HCT116 (cell line): ENCODE measurements around the gene TCFL5. TPM values are rescaled to one million over a fixed set of nuclear protein-coding genes. Genes with fewer than 3 reads are reported as not detected.

Experiments used
- ATAC-seq: fragments of 200-7000 bp; cut with Tn5 transposase; 2 replicates; pipeline ENCODE4 v1.9.1; 2020; ENCODE audit warnings: mild to moderate bottlenecking, moderate library complexity
- BruUV-seq: library from RNA; stranded (reverse); fragments of 400-500 nt; replicated peaks from 2 replicates; lab custom pipeline; 2021; lab: Mats Ljungman, UMichigan
- CTCF ChIA-PET: fragments of 300-600 bp; sonication (Branson Sonifier 250); formaldehyde crosslinking; loops from one replicate; lab custom pipeline; 2021; ENCODE audit warnings: antibody characterized with exemption; lab: Charles Lee
- POLR2A ChIA-PET: fragments of 300-600, 350-600 bp; sonication (Branson Sonifier 250); formaldehyde crosslinking; loops from one replicate; lab custom pipeline; 2021; ENCODE audit warnings: antibody characterized with exemption; lab: Charles Lee
- RAD21 ChIA-PET, 2 experiments: fragments of 300-600 bp; sonication (Branson Sonifier 250); formaldehyde crosslinking; loops; one replicate each; lab custom pipeline; 2023; ENCODE audit warnings: low total read pairs in 2 of 2; ENCODE audit not compliant: uncharacterized antibody in 2 of 2, unreplicated experiment in 2 of 2, low non-redundant PET in 1 of 2; lab: Charles Lee
- DNase-seq: peaks from one replicate; pipeline ENCODE4 v3.0.0-alpha.2; 2010; ENCODE audit warnings: low read depth, low spot score
- H2AFZ ChIP-seq: fragments of 200-600 bp; shearing (Covaris generic), sonication (generic); 2 replicates; pipeline ENCODE4 v1.6.1; 2017; ENCODE audit warnings: low read depth, mixed run types, mixed read lengths, antibody characterized with exemption, low read length; ENCODE audit not compliant: poor library complexity, severe bottlenecking
- H3K27ac ChIP-seq: 2 replicates; pipeline ENCODE4 v1.5.1; 2012; ENCODE audit warnings: low read depth, low read length
- H3K27me3 ChIP-seq: fragments of 200-600 bp; sonication (generic); 2 replicates; pipeline ENCODE4 v1.6.1; 2016; ENCODE audit warnings: mixed run types, low read length, mixed read lengths; ENCODE audit not compliant: insufficient read depth
- H3K36me3 ChIP-seq, 2 experiments: fragments of 200-500 bp in 1 of 2; fragments of 200-600 bp in 1 of 2; sonication (Bioruptor generic) in 1 of 2; sonication (generic) in 1 of 2; 2 replicates each; pipeline versions ENCODE4 v1.5.1 to v1.6.1; 2014 to 2016; ENCODE audit warnings: low read length in 2 of 2, inconsistent platforms in 1 of 2, mixed read lengths in 1 of 2, mixed run types in 1 of 2; ENCODE audit not compliant: insufficient read depth in 2 of 2, control insufficient read depth in 1 of 2
- H3K4me1 ChIP-seq, 2 experiments: fragments of 200-600 bp in 1 of 2; sonication (generic) in 1 of 2; 2 replicates each; pipeline versions ENCODE4 v1.5.1 to v1.6.1; 2012 to 2017; ENCODE audit warnings: low read length in 2 of 2, inconsistent platforms in 1 of 2, mild to moderate bottlenecking in 1 of 2, mixed read lengths in 1 of 2, mixed run types in 1 of 2, moderate library complexity in 1 of 2; ENCODE audit not compliant: insufficient read depth in 2 of 2, control insufficient read depth in 1 of 2
- H3K4me2 ChIP-seq: fragments of 200-600 bp; sonication (generic); 2 replicates; pipeline ENCODE4 v1.6.1; 2017; ENCODE audit warnings: mixed run types, low read length, mixed read lengths
- H3K4me3 ChIP-seq, 2 experiments: fragments of 200-600 bp in 1 of 2; sonication (generic) in 1 of 2; replicated peaks in 1 of 2; 2 replicates each; pipeline ENCODE4 v1.5.1; 2011 to 2016; ENCODE audit warnings: low read length in 2 of 2, control low read depth in 1 of 2, low read depth in 1 of 2, mild to moderate bottlenecking in 1 of 2, mixed read lengths in 1 of 2, mixed run types in 1 of 2
- H3K79me2 ChIP-seq: fragments of 200-600 bp; sonication (generic); 2 replicates; pipeline ENCODE4 v1.6.1; 2017; ENCODE audit warnings: mild to moderate bottlenecking, mixed run types, low read length, moderate library complexity, mixed read lengths; ENCODE audit not compliant: insufficient read depth
- H3K9ac ChIP-seq: fragments of 200-600 bp; sonication (generic); 2 replicates; pipeline ENCODE4 v1.6.1; 2016; ENCODE audit warnings: low read length, mixed read lengths
- H3K9me2 ChIP-seq: fragments of 200-600 bp; sonication (generic), shearing (Covaris generic); 2 replicates; pipeline ENCODE4 v1.6.1; 2017; ENCODE audit warnings: mixed run types, mild to moderate bottlenecking, moderate library complexity; ENCODE audit not compliant: insufficient read depth
- H3K9me3 ChIP-seq, 2 experiments: fragments of 200-500 bp in 1 of 2; fragments of 200-600 bp in 1 of 2; sonication (Bioruptor generic) in 1 of 2; sonication (generic) in 1 of 2; 2 replicates each; pipeline ENCODE4 v1.6.1; 2014 to 2017; ENCODE audit warnings: low read length in 2 of 2, mixed read lengths in 2 of 2, inconsistent platforms in 1 of 2, low read depth in 1 of 2, mild to moderate bottlenecking in 1 of 2, mixed run types in 1 of 2, moderate library complexity in 1 of 2; ENCODE audit not compliant: control insufficient read depth in 1 of 2, insufficient read depth in 1 of 2
- H4K20me1 ChIP-seq: fragments of 200-600 bp; sonication (generic), shearing (Covaris generic); 2 replicates; pipeline ENCODE4 v1.6.1; 2017; ENCODE audit warnings: mixed run types, mild to moderate bottlenecking, moderate library complexity; ENCODE audit not compliant: insufficient read depth
- CBX3 ChIP-seq: IDR thresholded peaks from 2 replicates; pipeline ENCODE4 v1.6.1; 2012; ENCODE audit warnings: low read depth
- EZH2phosphoT487 ChIP-seq: fragments of 200-600 bp; IDR thresholded peaks from 2 replicates; pipeline ENCODE4 v1.6.1; 2018; ENCODE audit warnings: antibody characterized with exemption, borderline replicate concordance
- SIN3A ChIP-seq: IDR thresholded peaks from 2 replicates; pipeline ENCODE4 v1.6.1; 2012; ENCODE audit warnings: low read depth
- SP1 ChIP-seq: IDR thresholded peaks from 2 replicates; pipeline ENCODE4 v1.6.1; 2012; ENCODE audit warnings: low read depth
- TCF7L2 ChIP-seq: IDR thresholded peaks from 2 replicates; pipeline ENCODE4 v1.7.0; 2011; ENCODE audit warnings: borderline replicate concordance, inconsistent platforms; ENCODE audit not compliant: insufficient read depth, insufficient read length; ENCODE audit errors: extremely low read depth
- YY1 ChIP-seq: IDR thresholded peaks from 2 replicates; pipeline ENCODE4 v1.6.1; 2011; ENCODE audit warnings: low read length, low read depth, moderate library complexity, mild to moderate bottlenecking; ENCODE audit not compliant: insufficient replicate concordance; ENCODE audit errors: extremely low read depth
- ZNF274 ChIP-seq: fragments of 200-500 bp; sonication (Bioruptor generic); IDR thresholded peaks from 2 replicates; pipeline ENCODE4 v1.6.1; 2014; ENCODE audit warnings: mild to moderate bottlenecking, low read depth, low read length, inconsistent platforms
- intact Hi-C: fragments of 100-400 bp; cut with micrococcal nuclease; formaldehyde crosslinking; loops from 2 replicates; pipeline ENCODE4 v1.10.0; 2022
- total RNA-seq: library from RNA; stranded (reverse); gene quantifications from one replicate; pipeline ENCODE4 v1.2.1, GENCODE V29; 2021; ENCODE audit not compliant: unreplicated experiment
- TF ChIP-seq, protein P1 (sequence below), 3 experiments: fragments of 200-600 bp in 1 of 3; sonication (generic) in 1 of 3; IDR thresholded peaks in 2 of 3; conservative IDR thresholded peaks in 1 of 3; 2 replicates each; pipeline ENCODE4 v1.5.1; 2012 to 2017; ENCODE audit warnings: low read depth in 2 of 3, low read length in 2 of 3, antibody characterized with exemption in 1 of 3, borderline replicate concordance in 1 of 3, control low read depth in 1 of 3, mild to moderate bottlenecking in 1 of 3, mixed read lengths in 1 of 3, mixed run types in 1 of 3, moderate library complexity in 1 of 3; ENCODE audit not compliant: insufficient read depth in 1 of 3
- TF ChIP-seq, protein P2 (sequence below): IDR thresholded peaks from 2 replicates; pipeline ENCODE4 v1.6.1; 2011; ENCODE audit warnings: mild to moderate bottlenecking, low read length, moderate library complexity; ENCODE audit not compliant: insufficient replicate concordance; ENCODE audit errors: extremely low read depth
- TF ChIP-seq, protein P3 (sequence below): IDR thresholded peaks from 2 replicates; pipeline ENCODE4 v1.6.1; 2012

TCFL5 gene
- total RNA-seq, 1 experiment from 2014 or later = 20.4 TPM

DNA sequence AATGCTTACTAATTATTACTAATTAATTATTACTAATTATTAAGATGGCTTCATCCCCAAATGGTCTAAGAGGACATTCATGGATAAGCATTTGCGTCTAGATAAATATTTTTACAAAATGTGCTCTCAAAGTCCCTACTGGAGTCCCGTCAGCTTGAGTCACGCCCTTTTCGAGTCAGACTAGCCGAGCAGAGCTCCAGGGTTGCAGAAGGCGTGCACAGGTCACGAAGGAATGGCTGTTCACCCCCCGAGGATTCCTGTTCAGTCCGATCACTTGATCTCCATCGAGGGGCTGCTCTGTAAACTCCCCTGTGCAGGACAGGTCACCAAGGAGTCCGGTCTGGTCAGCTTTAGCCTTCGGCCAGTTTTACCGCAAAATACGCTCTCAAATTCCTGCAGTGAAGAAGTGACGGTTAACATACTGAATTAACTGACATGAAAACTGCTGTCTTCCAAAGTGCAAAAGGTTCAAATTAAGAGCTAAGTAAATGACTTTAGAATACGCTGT is 19.9 kb downstream of the TCFL5 start:
- no peak for DNase-seq
- intact Hi-C loops = no loop called here
- RAD21 ChIA-PET = no interaction called here

More for the DNA sequence above, 19.9 kb downstream of the TCFL5 start:
- no peak overlapping the region for H3K27ac ChIP-seq
- no peaks in the 10 kb centered on the region for H3K9me3 ChIP-seq
- peaks cover 7 to 8% of the 10 kb centered on the region in 2 experiments; a peak in 2 of 4 replicates for H3K36me3 ChIP-seq
- no TSS peak for BruUV-seq
- no peak for TF ChIP-seq EZH2phosphoT487
- TF ChIP-seq ZNF274 = no peak
- TF ChIP-seq, protein P1, sequence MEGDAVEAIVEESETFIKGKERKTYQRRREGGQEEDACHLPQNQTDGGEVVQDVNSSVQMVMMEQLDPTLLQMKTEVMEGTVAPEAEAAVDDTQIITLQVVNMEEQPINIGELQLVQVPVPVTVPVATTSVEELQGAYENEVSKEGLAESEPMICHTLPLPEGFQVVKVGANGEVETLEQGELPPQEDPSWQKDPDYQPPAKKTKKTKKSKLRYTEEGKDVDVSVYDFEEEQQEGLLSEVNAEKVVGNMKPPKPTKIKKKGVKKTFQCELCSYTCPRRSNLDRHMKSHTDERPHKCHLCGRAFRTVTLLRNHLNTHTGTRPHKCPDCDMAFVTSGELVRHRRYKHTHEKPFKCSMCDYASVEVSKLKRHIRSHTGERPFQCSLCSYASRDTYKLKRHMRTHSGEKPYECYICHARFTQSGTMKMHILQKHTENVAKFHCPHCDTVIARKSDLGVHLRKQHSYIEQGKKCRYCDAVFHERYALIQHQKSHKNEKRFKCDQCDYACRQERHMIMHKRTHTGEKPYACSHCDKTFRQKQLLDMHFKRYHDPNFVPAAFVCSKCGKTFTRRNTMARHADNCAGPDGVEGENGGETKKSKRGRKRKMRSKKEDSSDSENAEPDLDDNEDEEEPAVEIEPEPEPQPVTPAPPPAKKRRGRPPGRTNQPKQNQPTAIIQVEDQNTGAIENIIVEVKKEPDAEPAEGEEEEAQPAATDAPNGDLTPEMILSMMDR (IDR thresholded peaks at IDR 0.05 in 2 of 3, conservative IDR thresholded peaks at IDR 0.05 in 1 of 3; ENCODE audit: borderline replicate concordance in 1 of 3, insufficient read depth in 1 of 3, low read depth in 2 of 3, low read length in 2 of 3) = no peak
- no peak for TF ChIP-seq SIN3A
- TF ChIP-seq, protein P2, sequence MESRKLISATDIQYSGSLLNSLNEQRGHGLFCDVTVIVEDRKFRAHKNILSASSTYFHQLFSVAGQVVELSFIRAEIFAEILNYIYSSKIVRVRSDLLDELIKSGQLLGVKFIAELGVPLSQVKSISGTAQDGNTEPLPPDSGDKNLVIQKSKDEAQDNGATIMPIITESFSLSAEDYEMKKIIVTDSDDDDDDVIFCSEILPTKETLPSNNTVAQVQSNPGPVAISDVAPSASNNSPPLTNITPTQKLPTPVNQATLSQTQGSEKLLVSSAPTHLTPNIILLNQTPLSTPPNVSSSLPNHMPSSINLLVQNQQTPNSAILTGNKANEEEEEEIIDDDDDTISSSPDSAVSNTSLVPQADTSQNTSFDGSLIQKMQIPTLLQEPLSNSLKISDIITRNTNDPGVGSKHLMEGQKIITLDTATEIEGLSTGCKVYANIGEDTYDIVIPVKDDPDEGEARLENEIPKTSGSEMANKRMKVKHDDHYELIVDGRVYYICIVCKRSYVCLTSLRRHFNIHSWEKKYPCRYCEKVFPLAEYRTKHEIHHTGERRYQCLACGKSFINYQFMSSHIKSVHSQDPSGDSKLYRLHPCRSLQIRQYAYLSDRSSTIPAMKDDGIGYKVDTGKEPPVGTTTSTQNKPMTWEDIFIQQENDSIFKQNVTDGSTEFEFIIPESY = no peak
- TF ChIP-seq YY1 = no peak
- no peak for TF ChIP-seq TCF7L2
- TF ChIP-seq, protein P3, sequence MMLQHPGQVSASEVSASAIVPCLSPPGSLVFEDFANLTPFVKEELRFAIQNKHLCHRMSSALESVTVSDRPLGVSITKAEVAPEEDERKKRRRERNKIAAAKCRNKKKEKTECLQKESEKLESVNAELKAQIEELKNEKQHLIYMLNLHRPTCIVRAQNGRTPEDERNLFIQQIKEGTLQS = no peak
- no peak for TF ChIP-seq SP1
- TF ChIP-seq CBX3 = no peak
- no peaks in the 10 kb centered on the region for H3K27me3 ChIP-seq
- H2AFZ ChIP-seq = no peak overlapping the region
- POLR2A ChIA-PET = interaction anchor here (1.2 kb wide), 1 partner anchor 20 kb away, joined by 3 read pairs; the partner anchor contains the start of gene TCFL5
- H3K4me3 ChIP-seq = no peak overlapping the region
- H3K79me2 ChIP-seq = no peaks in the 10 kb centered on the region
- no peaks in the 10 kb centered on the region for H3K9me2 ChIP-seq
- no peaks in the 10 kb centered on the region for H3K4me1 ChIP-seq
- H3K9ac ChIP-seq = no peak overlapping the region
- no peak overlapping the region for H3K4me2 ChIP-seq
- no peaks in the 10 kb centered on the region for H4K20me1 ChIP-seq
- CTCF ChIA-PET = no interaction called here
- ATAC-seq = no peak
